Epithelial cell of proximal tubule (primary cell): ENCODE measurements around the gene BTBD6. TPM values are rescaled to one million over a fixed set of nuclear protein-coding genes. Genes with fewer than 3 reads are reported as not detected.
A peak's percentile ranks its signal among the peaks of the same experiment; 100 is the strongest.
"Not testable (repeated sequence)": the region's sequence is repeated elsewhere in the genome, so short reads cannot be mapped to it uniquely, and the experiment has no call there.

Experiments used
- DNase-seq: peaks from one replicate; pipeline ENCODE4 v3.0.0-alpha.2; 2011; ENCODE audit warnings: low read depth
- H3K4me3 ChIP-seq: 2 replicates; pipeline ENCODE4 v1.5.1; 2011; ENCODE audit warnings: low read depth, mild to moderate bottlenecking, low read length
- total RNA-seq: library from RNA; depleted of rRNA; stranded (reverse); fragments of >200 nt; gene quantifications from 2 replicates; pipeline ENCODE4 v1.2.3, GENCODE V29; 2015
- TF ChIP-seq, protein P1 (sequence below): conservative IDR thresholded peaks from 2 replicates; pipeline ENCODE4 v1.5.1; 2012; ENCODE audit warnings: low read depth, mild to moderate bottlenecking, low read length

Gene BTBD6
- total RNA-seq, 1 donor from 2014 or later: 39.4 TPM

DNA sequence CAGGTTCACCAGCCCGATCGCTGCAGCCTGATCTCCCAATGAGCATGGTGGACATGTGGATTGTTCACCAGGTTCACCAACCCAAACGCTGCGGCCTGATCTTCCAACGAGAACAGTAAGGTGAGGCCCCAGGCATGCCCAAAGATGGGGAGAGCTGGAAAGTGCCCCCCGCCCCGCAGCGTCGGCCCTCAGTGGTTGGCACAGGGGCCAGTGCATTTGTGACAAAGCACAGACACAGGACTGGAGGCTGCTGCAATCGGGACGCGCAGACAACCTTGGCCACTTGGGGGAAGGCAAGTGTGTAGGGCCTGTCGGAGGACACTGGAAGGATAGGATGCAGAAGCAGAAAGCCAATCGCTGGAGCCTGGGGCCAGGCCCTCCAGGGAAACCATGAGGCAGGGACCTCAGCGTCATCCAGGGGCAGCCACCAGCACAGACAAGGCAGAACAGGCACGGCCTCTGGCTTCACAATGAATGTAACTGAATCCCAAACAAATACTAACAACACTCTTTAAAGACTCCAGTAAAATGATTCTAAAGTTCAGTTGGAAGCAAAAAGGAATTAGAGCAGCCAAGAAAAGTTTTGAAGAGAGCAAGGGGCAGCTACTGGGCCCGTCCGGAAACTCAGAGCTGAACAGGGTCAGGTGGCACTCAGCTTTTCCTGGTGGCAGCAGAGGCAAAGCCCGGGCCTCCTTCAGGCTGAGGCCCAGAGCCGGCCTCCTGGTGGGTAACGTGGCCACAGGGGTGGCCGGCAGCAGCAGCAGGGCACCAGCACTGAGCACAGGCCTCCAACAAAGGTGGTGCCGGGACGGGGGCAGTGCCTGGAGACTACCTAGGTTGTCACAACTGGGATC, 39.1 kb downstream of the BTBD6 start:
- DNase-seq: no peak
- TF ChIP-seq, protein P1, sequence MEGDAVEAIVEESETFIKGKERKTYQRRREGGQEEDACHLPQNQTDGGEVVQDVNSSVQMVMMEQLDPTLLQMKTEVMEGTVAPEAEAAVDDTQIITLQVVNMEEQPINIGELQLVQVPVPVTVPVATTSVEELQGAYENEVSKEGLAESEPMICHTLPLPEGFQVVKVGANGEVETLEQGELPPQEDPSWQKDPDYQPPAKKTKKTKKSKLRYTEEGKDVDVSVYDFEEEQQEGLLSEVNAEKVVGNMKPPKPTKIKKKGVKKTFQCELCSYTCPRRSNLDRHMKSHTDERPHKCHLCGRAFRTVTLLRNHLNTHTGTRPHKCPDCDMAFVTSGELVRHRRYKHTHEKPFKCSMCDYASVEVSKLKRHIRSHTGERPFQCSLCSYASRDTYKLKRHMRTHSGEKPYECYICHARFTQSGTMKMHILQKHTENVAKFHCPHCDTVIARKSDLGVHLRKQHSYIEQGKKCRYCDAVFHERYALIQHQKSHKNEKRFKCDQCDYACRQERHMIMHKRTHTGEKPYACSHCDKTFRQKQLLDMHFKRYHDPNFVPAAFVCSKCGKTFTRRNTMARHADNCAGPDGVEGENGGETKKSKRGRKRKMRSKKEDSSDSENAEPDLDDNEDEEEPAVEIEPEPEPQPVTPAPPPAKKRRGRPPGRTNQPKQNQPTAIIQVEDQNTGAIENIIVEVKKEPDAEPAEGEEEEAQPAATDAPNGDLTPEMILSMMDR: no peak

DNA sequence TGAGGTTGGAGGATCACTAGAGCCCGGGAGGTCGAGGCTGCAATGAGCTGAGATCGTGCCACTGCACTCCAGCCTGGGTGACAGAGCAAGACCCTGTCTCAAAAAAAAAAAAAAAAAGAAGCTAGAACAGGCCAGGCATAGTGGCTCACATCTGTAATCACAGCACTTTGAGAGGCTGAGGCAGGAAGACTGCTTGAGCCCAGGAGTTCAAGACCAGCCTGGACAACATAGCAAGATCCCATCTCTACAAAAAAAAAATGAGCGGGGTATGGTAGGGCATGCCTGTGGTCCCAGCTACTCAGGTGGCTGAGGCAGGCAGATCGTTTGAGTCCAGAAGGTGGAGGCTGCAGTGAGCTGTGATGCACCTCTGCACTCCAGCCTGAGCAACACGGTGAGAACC, 40.6 kb downstream of the BTBD6 start:
- not testable (repeated sequence) for DNase-seq, H3K4me3 ChIP-seq

More for the DNA sequence above, 39.1 kb downstream of the BTBD6 start:
- no peak overlapping the region for H3K4me3 ChIP-seq

DNA sequence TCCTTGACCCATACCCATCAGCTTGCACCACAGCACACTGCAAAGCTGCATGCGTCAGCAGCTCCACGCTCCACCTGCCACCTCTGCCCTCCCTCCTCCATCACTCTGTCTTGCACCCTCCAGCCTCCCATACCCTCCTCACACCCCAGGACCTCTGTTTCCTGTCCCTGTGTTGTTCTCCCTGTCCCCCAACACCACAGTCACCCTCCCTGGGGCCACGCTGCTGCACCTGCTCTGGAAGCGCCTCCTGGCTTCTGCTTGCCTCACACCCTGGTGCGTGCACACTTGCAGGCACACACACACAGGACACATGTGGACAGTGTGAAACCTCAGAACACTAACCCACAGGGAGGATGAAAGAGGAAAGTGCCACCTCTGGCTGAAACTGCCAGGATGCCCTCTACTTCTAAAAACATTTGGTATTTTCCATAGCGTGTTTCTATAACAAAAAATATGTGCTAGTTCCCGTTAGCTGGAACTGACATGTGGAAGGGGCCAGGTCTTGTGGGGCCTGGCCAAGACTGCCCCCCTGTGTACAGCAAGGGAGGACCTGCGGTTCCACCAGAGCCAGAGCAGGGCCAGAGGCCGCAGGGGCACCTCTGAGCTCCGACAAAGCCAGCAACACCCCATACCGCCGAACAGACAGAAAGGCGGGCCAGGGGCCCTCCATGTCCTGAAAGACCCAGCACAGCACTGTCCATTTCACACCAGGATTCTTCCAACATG, 42.5 kb downstream of the BTBD6 start:
- H3K4me3 ChIP-seq: no peak overlapping the region
- TF ChIP-seq, protein P1: peak; percentile 26
- no peak for DNase-seq

DNA sequence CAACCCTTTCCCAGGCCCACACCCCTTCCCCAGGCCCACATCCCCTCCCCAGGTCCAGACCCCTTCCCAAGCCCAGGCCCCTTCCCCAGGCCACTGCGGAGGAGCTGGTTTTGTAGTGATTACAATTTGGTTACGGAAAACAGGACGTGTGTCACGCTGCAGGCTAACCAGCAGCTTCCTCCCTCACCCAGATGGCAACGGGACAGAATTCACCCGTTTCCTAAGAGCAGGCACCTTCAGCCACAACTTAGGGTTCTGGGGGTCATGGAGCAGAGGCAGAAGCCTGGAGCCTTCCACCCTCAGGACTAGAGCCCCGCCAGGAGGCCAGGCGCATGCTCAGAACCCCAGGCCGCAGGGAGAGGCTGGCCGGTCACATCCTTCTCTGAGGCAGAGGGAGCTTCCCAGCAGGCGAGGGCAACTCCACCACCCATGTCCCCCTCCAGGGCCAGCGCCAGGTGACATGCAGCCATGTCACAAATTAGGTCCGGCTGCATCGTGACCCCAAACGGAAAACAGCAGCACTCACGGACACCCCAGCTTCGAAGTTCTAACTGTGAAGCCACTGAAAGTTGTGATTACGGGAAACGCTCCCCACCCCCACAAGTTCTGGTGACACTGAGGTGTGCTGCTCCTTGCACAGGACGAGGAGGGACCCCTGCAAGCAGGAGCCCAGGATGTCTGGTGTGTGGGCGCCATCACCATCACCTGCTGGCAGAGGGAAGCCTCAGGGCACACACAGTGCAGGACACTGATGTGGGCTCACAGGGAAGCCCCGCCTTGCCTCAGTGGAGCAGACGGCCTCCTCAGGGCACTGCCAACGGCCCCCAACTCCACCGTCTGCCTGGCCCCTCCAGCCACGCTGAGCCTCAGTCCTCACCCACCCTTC, 44.7 kb downstream of the BTBD6 start:
- DNase-seq: no peak
- TF ChIP-seq, protein P1: no peak
- no peak overlapping the region for H3K4me3 ChIP-seq

DNA sequence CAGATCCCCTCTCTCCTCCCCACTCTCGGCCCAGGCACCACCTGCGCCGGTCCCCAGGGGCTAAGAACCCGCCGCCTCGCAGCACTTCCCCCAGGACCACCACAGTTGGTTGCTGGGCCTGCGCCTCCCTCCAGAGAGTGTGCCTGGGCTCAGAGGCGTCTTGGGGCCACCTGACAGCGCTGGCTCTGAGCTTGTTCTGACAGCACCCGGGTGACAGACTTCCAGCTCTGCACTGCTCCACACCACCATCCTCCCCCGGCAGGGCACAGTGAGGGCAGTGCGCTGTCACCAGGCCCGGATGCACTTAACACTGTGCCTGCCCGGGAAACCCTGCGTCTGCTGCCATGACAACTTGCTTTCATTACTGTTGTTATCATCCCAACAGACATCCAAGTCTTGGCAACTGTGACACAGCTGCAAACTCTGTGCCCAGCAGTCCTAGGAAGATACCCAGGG, 45.8 kb downstream of the BTBD6 start:
- DNase-seq: no peak
- H3K4me3 ChIP-seq: no peak overlapping the region
- TF ChIP-seq, protein P1: no peak

DNA sequence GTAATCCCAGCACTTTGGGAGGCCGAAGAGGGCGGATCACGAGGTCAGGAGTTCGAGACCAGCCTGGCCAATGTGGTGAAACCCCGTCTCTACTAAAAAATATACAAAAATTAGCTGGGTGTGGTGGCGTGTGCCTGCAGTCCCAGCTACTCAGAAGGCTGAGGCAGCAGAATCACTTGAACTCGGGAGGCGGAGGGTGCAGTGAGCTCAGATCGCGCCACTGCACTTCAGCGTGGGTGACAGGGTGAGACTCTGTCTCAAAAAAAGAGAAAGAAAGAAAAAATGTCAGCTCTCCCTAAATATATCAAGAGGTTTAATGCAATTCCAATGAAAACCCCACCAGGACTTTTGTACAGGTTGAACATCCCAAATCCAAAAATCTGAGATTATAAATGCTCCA, 49.0 kb downstream of the BTBD6 start:
- DNase-seq, H3K4me3 ChIP-seq: not testable (repeated sequence)

DNA sequence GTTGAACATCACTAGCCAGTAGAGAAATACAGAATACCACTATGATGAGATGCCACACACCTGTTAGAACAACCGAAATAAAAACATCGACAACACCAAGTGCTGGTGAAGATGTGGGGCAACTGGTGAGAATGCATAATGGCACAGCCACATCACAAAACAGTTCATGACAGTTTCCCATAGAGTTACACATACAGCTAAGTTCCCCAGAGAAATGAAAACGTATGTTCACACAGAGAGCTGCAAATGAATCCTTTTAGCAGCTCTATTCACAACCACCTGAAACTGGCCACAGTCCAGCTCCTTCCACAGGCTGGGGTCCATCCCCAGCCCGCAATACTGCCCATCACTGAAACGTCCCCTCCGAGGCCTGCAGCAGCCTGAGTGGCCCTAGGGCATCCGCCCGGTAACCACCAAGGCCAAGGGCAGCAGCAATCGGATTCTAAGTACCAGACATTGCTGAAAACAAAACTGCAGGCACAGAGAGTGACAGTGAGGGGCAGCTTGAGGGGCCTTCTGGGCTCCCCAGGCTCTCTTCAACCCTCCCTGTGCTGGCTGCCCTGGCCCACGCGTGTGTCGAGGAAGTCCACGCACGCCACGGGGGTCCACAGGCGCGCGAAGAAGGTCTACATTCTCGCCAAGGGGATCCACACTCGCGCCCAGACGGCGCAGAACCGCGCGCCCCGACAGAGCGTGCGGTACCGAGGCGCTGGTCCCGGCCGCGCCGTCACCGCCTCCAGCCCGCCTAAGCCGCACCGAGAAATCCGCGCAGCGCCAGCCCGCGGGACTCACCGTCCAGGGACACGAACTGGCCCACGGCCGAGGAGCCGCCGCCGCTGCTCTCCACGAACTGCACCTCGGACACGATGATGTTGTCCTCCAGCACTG, 51.6 kb downstream of the BTBD6 start:
- TF ChIP-seq, protein P1: no peak
- no peak for DNase-seq
- peak overlapping the region; percentile 75 for H3K4me3 ChIP-seq
